H9 (cell line): ENCODE measurements around the gene AMER1. TPM values are rescaled to one million over a fixed set of nuclear protein-coding genes. Genes with fewer than 3 reads are reported as not detected.

Experiments
- DNase-seq: peaks from one replicate; pipeline ENCODE4 v3.0.0-alpha.2; 2017
- H2AFZ ChIP-seq: one replicate; pipeline ENCODE4 v1.6.1; 2013; ENCODE audit warnings: mild to moderate bottlenecking, low read length, control low read depth, moderate library complexity
- H2AK5ac ChIP-seq: 2 replicates; pipeline ENCODE4 v1.6.1; 2013; ENCODE audit warnings: low read length, control low read depth, mixed read lengths; ENCODE audit not compliant: insufficient read length
- H2BK120ac ChIP-seq: one replicate; pipeline ENCODE4 v1.6.1; 2013; ENCODE audit warnings: low read depth, mild to moderate bottlenecking, low read length, control low read depth, inconsistent platforms; ENCODE audit not compliant: poor library complexity, severe bottlenecking
- H2BK12ac ChIP-seq: 2 replicates; pipeline ENCODE4 v1.6.1; 2013; ENCODE audit warnings: low read length, control low read depth, mixed read lengths, low read depth; ENCODE audit not compliant: insufficient read length
- H2BK15ac ChIP-seq: 2 replicates; pipeline ENCODE4 v1.6.1; 2013; ENCODE audit warnings: low read depth, low read length, control low read depth
- H2BK20ac ChIP-seq: one replicate; pipeline ENCODE4 v1.6.1; 2013; ENCODE audit warnings: low read depth, mild to moderate bottlenecking, low read length, control low read depth, inconsistent platforms; ENCODE audit not compliant: poor library complexity, severe bottlenecking
- H2BK5ac ChIP-seq: 2 replicates; pipeline ENCODE4 v1.6.1; 2013; ENCODE audit warnings: low read length, control low read depth, mixed read lengths; ENCODE audit not compliant: insufficient read length
- H3K14ac ChIP-seq: 2 replicates; pipeline ENCODE4 v1.6.1; 2013; ENCODE audit warnings: low read length, control low read depth; ENCODE audit not compliant: insufficient read depth
- H3K18ac ChIP-seq: 2 replicates; pipeline ENCODE4 v1.6.1; 2013; ENCODE audit warnings: low read depth, mild to moderate bottlenecking, mixed read lengths, low read length, control low read depth; ENCODE audit not compliant: insufficient read length
- H3K23ac ChIP-seq: 2 replicates; pipeline ENCODE4 v1.6.1; 2013; ENCODE audit warnings: low read length, control low read depth, mixed read lengths, low read depth; ENCODE audit not compliant: insufficient read length
- H3K23me2 ChIP-seq: 2 replicates; pipeline ENCODE4 v1.6.1; 2013; ENCODE audit warnings: low read depth, mild to moderate bottlenecking, mixed read lengths, low read length, control low read depth; ENCODE audit not compliant: insufficient read length, poor library complexity, severe bottlenecking
- H3K27ac ChIP-seq: 2 replicates; pipeline ENCODE4 v1.5.1; 2013; ENCODE audit warnings: low read length, control low read depth, mixed read lengths, low read depth; ENCODE audit not compliant: insufficient read length
- H3K27me3 ChIP-seq: 2 replicates; pipeline ENCODE4 v1.6.1; 2013; ENCODE audit warnings: low read length, control low read depth, inconsistent platforms; ENCODE audit not compliant: insufficient read depth
- H3K4ac ChIP-seq: 2 replicates; pipeline ENCODE4 v1.6.1; 2013; ENCODE audit warnings: low read depth, mild to moderate bottlenecking, control low read depth, inconsistent platforms, low read length, moderate library complexity
- H3K4me1 ChIP-seq: 2 replicates; pipeline ENCODE4 v1.6.1; 2013; ENCODE audit warnings: low read length, control low read depth, inconsistent platforms; ENCODE audit not compliant: insufficient read depth
- H3K4me2 ChIP-seq: 2 replicates; pipeline ENCODE4 v1.6.1; 2013; ENCODE audit warnings: low read length, control low read depth, mixed read lengths; ENCODE audit not compliant: insufficient read length, insufficient read depth
- H3K56ac ChIP-seq: 2 replicates; pipeline ENCODE4 v1.6.1; 2013; ENCODE audit warnings: low read depth, mild to moderate bottlenecking, mixed read lengths, low read length, control low read depth; ENCODE audit not compliant: insufficient read length
- H3K79me1 ChIP-seq: 2 replicates; pipeline ENCODE4 v1.6.1; 2013; ENCODE audit warnings: low read depth, mild to moderate bottlenecking, moderate library complexity, low read length, control low read depth, inconsistent platforms; ENCODE audit not compliant: insufficient read depth, poor library complexity, severe bottlenecking
- H3K79me2 ChIP-seq: 2 replicates; pipeline ENCODE4 v1.6.1; 2013; ENCODE audit warnings: low read length, control low read depth, inconsistent platforms; ENCODE audit not compliant: insufficient read depth
- H3K9ac ChIP-seq: 2 replicates; pipeline ENCODE4 v1.6.1; 2013; ENCODE audit warnings: low read length, control low read depth, mixed read lengths; ENCODE audit not compliant: insufficient read length; ENCODE audit errors: extremely low read depth
- H3K9me3 ChIP-seq: one replicate; pipeline ENCODE4 v1.6.1; 2013; ENCODE audit warnings: low read depth, low read length, inconsistent platforms; ENCODE audit not compliant: control insufficient read depth
- H3T11ph ChIP-seq: one replicate; pipeline ENCODE4 v1.6.1; 2013; ENCODE audit warnings: mild to moderate bottlenecking, low read length, control low read depth, inconsistent platforms
- H4K20me1 ChIP-seq: one replicate; pipeline ENCODE4 v1.6.1; 2013; ENCODE audit not compliant: control insufficient read depth, insufficient read length, insufficient read depth
- H4K5ac ChIP-seq: 2 replicates; pipeline ENCODE4 v1.6.1; 2013; ENCODE audit warnings: low read depth, mild to moderate bottlenecking, mixed read lengths, low read length, control low read depth; ENCODE audit not compliant: insufficient read length
- H4K8ac ChIP-seq: replicated peaks from 2 replicates; pipeline ENCODE4 v1.6.1; 2013; ENCODE audit warnings: low read length, control low read depth, mixed read lengths, low read depth; ENCODE audit not compliant: insufficient read length
- H4K91ac ChIP-seq: 2 replicates; pipeline ENCODE4 v1.6.1; 2013; ENCODE audit warnings: low read depth, mild to moderate bottlenecking, moderate library complexity, mixed read lengths, low read length, control low read depth; ENCODE audit not compliant: insufficient read length
- H3K27ac Mint-ChIP-seq, 3 experiments: 2 replicates in 2 of 3; 3 replicates in 1 of 3; pipeline ENCODE4 v1.8.0; 2020 to 2021; ENCODE audit warnings: mixed read lengths in 3 of 3, mild to moderate bottlenecking in 1 of 3, moderate library complexity in 1 of 3
- H3K27me3 Mint-ChIP-seq: 2 replicates; pipeline ENCODE4 v1.8.0; 2021; ENCODE audit warnings: low read depth, mild to moderate bottlenecking, moderate library complexity, mixed read lengths
- H3K36me3 Mint-ChIP-seq, 3 experiments: 2 replicates in 2 of 3; 3 replicates in 1 of 3; pipeline ENCODE4 v1.8.0; 2020 to 2021; ENCODE audit warnings: low read depth in 3 of 3, mixed read lengths in 3 of 3; ENCODE audit not compliant: insufficient read depth in 1 of 3
- H3K4me1 Mint-ChIP-seq, 2 experiments: 2 replicates each; pipeline ENCODE4 v1.8.0; 2020; ENCODE audit warnings: mixed read lengths in 2 of 2
- H3K4me3 Mint-ChIP-seq, 2 experiments: 2 replicates in 1 of 2; 3 replicates in 1 of 2; pipeline ENCODE4 v1.8.0; 2020 to 2021; ENCODE audit warnings: mild to moderate bottlenecking in 2 of 2, mixed read lengths in 2 of 2, moderate library complexity in 1 of 2
- H3K9me3 Mint-ChIP-seq, 2 experiments: 2 replicates in 1 of 2; 3 replicates in 1 of 2; pipeline ENCODE4 v1.8.0; 2020; ENCODE audit warnings: mild to moderate bottlenecking in 2 of 2, mixed read lengths in 2 of 2, moderate library complexity in 1 of 2
- WGBS: extraction: QIAGEN DNeasy Blood & Tissue Kit; methylation state at CpG from one replicate; pipeline ENCODE4 v1.1.7; 2013; ENCODE audit warnings: missing lambda C conversion rate, low lambda C conversion rate, mixed read lengths; ENCODE audit not compliant: insufficient read length; ENCODE audit errors: extremely low coverage; 5-methylcytosine and 5-hydroxymethylcytosine counted together
- total RNA-seq: library from RNA; stranded (reverse); gene quantifications from 2 replicates; pipeline ENCODE4 v1.2.1, GENCODE V29; 2021
- TF ChIP-seq, protein P1 (sequence below): fragments of 200-600 bp; sonication (generic); conservative IDR thresholded peaks from 3 replicates; pipeline ENCODE4 v1.8.0; 2021; ENCODE audit warnings: antibody characterized with exemption, mild to moderate bottlenecking

AMER1 gene
- total RNA-seq, 1 experiment from 2014 or later: 6.2 TPM

DNA sequence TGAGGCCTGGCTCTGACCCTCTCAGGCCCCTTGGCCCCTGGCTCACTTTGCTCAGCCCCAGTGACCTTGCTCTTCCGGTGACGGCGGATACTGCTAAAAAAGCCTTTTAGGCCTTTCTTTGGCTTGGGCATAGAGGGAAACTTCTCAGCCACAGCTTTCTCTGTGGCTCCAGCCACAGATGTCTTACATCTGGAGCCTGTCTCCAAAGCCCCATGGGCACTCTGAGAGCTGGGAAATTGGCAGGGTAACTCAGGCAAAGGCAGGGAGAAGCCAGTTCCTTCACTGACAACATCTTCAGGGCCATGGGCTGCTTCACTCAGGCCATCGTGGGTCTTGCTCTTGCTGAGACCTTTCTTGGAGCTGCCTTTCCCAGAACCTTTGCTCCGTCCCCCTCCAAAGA is 12.8 kb downstream of the AMER1 start:
- Histone ChIP-seq H3K4me2 (no peak overlapping the region), H3K79me1 (no peaks in the 10 kb centered on the region), H3K4ac (no peak overlapping the region), H4K20me1 (no peaks in the 10 kb centered on the region), H4K8ac (no peak overlapping the region), H4K91ac (no peak overlapping the region), H2BK12ac (no peak overlapping the region), H3K23me2 (no peaks in the 10 kb centered on the region), H3K27ac (no peak overlapping the region), H2AFZ (no peak overlapping the region), H3K79me2 (no peaks in the 10 kb centered on the region), H3K9me3 (peaks cover 42% of the 10 kb centered on the region), H2AK5ac (no peak overlapping the region), H2BK15ac (no peak overlapping the region), H2BK120ac (no peak overlapping the region), H2BK5ac (no peak overlapping the region), H3K18ac (no peak overlapping the region), H3K14ac (no peak overlapping the region), H3K9ac (no peak overlapping the region), H4K5ac (no peak overlapping the region), H3K56ac (no peak overlapping the region), H3K23ac (no peak overlapping the region), H3K27me3 (no peaks in the 10 kb centered on the region), H3K4me1 (no peaks in the 10 kb centered on the region), H3T11ph (no peak overlapping the region), H2BK20ac (no peak overlapping the region)
- Mint-ChIP-seq H3K27me3 (no peaks in the 10 kb centered on the region), H3K36me3 (peaks cover 22 to 30% (median 26%) of the 10 kb centered on the region in 3 experiments), H3K27ac (no peak overlapping the region), H3K4me3 (no peak overlapping the region), H3K9me3 (peaks cover 75 to 76% of the 10 kb centered on the region in 2 experiments), H3K4me1 (peaks cover 12 to 14% of the 10 kb centered on the region in 2 experiments)
- no CpG with 5 or more reads among the region's 5 CpGs for WGBS
- TF ChIP-seq, protein P1, sequence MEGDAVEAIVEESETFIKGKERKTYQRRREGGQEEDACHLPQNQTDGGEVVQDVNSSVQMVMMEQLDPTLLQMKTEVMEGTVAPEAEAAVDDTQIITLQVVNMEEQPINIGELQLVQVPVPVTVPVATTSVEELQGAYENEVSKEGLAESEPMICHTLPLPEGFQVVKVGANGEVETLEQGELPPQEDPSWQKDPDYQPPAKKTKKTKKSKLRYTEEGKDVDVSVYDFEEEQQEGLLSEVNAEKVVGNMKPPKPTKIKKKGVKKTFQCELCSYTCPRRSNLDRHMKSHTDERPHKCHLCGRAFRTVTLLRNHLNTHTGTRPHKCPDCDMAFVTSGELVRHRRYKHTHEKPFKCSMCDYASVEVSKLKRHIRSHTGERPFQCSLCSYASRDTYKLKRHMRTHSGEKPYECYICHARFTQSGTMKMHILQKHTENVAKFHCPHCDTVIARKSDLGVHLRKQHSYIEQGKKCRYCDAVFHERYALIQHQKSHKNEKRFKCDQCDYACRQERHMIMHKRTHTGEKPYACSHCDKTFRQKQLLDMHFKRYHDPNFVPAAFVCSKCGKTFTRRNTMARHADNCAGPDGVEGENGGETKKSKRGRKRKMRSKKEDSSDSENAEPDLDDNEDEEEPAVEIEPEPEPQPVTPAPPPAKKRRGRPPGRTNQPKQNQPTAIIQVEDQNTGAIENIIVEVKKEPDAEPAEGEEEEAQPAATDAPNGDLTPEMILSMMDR: no peak
- DNase-seq: no peak
